ENCODE results near the gene METTL2A.
"Not testable (repeated sequence)": the region's sequence is repeated elsewhere in the genome, so short reads cannot be mapped to it uniquely, and the experiment has no call there.

The METTL2A gene

GRCh38 chr17:62478424-62478879 lies 54.8 kb downstream of the METTL2A start, which contains the start of gene TLK2:
Gene TLK2 (plus strand): TSS chr17:62478825. CDS start chr17:62481126, 2,301 bp downstream.
- peak; percentile 84 for DNase-seq (ENCODE audit: low spot score)
- Histone ChIP-seq H3K4me3 (peak within 1 kb of the TSS; percentile 82), H3K27ac (peak within 1 kb of the TSS; percentile 96 to 97)
- TF ChIP-seq CTCF (IDR thresholded peaks at IDR 0.05), result no peak

DNA sequence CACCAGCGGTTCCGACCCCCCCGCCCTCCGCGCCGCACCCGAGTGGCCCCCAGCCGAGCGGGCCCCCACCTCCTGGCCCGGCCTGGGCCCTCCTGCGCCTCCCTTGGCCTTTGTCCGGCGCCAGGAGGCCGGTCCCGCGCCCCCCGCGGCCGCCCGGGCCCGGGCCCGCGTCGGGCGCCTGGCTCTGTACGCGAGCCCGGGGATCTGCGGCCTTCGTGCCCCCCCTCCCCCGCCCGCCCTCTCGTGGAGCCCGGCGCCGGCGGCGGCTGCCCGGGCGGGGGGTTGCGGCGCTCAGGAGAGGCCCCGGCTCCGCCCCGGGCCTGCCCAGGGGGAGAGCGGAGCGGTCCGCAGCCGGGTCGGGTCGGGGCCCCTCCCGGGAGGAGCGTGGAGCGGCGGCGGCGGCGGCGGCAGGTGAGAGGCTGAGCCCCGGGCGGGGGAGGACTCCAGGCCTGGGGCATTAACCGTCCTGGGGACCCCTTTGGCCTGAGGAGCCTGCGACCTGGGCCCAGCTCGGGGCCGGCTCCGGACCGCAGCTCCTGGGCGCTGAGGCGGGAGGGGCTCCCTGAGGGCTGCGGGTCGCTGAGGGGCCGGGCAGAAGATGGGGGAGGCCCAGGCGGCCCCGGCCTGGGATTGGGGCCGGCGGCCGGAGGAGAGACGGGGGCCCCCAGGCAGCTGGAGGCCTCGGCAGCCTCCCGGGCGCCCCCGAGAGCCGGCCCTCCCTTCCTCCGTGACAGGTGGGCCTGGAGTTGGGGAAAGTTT lies 55.4 kb downstream of the METTL2A start:
- DNase-seq (ENCODE audit: low spot score), result not testable (repeated sequence)
- Histone ChIP-seq H3K4me3 (peak overlapping the region; percentile 82), H3K27ac (peak overlapping the region; percentile 96 to 97)

DNA sequence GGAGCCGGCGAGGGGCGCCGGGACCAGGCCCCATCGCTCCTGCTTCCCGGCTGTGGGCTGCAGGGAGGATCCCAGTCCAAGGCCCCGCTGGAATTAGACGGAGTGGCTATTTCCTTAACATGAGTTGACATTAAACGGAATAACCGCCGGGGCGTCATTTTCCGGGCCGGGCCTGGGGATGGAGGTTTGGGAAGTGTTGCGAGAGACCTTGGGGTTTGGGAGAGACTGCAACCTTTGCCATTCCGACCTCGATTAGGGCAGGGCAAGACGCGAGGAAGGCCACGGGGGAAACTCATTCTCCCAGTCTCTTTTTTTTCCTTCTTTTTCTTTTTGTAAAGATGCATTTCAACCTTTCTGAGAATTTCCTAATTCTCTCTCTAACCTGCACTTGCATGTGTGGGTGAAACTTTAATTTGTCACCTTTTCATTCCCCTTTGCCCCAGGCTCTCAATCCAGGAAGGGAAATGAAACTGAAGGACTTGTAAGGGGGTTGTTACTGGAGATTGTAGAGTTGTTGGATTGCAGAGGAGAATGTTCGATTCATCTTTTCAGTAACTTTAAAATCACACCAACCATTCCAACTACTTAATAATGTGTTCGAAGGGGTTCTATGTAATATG lies 56.1 kb downstream of the METTL2A start:
- Histone ChIP-seq H3K27ac (peak overlapping the region; percentile 96 to 97), H3K4me3 (peak overlapping the region; percentile 82)
- DNase-seq (ENCODE audit: low spot score), result not testable (repeated sequence)

DNA sequence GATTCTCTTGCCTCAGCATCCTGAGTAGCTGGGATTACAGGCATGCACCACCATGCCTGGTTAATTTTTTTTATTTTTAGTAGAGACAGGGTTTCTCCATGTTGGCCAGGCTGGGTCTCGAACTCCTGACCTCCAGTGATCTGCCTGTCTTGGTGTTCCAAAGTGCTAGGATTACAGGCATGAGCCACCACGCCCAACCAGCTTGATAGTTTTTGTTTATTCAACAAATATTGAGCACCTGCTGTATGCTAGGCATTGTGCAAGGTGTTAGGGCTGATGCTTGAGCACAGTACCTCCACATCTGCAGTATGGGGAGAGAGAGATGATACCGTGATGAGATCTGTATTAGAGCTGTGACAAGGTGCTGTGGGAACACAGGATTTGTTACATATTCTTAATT lies 58.9 kb downstream of the METTL2A start:
- DNase-seq (ENCODE audit: low spot score); H3K4me3 ChIP-seq; H3K27ac ChIP-seq: not testable (repeated sequence)

- not testable (repeated sequence) for H3K4me3 ChIP-seq; DNase-seq (ENCODE audit: low spot score); H3K27ac ChIP-seq
Measured at GRCh38 chr17:62490990-62491389, 67.3 kb downstream of the METTL2A start.

GRCh38 chr17:62493049-62493655 lies 69.5 kb downstream of the METTL2A start:
- H3K27ac ChIP-seq; H3K4me3 ChIP-seq; DNase-seq (ENCODE audit: low spot score): not testable (repeated sequence)

DNA sequence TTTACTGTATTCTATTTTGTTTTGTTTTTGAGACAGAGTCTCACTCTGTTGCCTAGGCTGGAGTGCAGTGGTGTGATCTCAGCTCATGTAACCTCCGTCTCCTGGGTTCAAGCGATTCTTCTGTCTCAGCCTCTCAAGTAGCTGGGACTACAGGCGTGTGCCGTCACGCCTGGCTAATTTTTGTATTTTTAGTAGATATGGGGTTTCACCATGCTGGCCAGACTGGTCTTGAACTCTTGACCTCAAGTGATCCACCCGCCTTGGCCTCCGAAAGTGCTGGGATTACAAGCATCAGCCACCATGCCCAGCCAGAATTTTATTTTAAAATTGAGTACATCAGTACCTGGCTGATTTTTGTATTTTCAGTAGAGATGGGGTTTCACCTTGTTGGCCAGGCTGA lies 70.4 kb downstream of the METTL2A start:
- not testable (repeated sequence) for H3K4me3 ChIP-seq; DNase-seq (ENCODE audit: low spot score); H3K27ac ChIP-seq

DNA sequence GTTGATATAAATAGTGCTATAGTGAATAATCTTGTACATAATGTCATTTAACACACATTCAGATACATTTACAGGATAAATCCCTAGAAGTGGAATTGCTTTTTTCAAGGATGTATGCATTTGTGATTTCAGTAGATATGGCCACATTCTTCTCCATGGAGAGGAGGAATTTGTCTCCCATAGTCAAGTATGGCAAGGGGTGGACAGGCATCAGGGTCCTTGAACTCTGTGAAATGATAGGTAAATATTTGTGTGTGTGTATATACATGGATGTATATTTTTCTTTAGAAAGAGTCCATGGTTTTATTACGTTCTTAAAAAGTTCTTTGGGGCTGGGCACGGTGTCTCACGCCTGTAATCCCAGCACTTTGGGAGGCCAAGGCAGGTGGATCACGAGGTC lies 72.6 kb downstream of the METTL2A start:
- H3K27ac ChIP-seq; H3K4me3 ChIP-seq; DNase-seq (ENCODE audit: low spot score): not testable (repeated sequence)

GRCh38 chr17:62498796-62499195 lies 75.1 kb downstream of the METTL2A start:
- not testable (repeated sequence) for H3K4me3 ChIP-seq; DNase-seq (ENCODE audit: low spot score); H3K27ac ChIP-seq

Measured in coronary artery (tissue), 2 donors.